MV-4-11 (cell line): ENCODE measurements around the gene CHI3L2.
A peak's percentile ranks its signal among the peaks of the same experiment; 100 is the strongest.

Source experiments
- DNase-seq: peaks from one replicate; lab custom pipeline; 2025; lab: John Stamatoyannopoulos, UW

The CHI3L2 gene, protein sequence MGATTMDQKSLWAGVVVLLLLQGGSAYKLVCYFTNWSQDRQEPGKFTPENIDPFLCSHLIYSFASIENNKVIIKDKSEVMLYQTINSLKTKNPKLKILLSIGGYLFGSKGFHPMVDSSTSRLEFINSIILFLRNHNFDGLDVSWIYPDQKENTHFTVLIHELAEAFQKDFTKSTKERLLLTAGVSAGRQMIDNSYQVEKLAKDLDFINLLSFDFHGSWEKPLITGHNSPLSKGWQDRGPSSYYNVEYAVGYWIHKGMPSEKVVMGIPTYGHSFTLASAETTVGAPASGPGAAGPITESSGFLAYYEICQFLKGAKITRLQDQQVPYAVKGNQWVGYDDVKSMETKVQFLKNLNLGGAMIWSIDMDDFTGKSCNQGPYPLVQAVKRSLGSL

DNA sequence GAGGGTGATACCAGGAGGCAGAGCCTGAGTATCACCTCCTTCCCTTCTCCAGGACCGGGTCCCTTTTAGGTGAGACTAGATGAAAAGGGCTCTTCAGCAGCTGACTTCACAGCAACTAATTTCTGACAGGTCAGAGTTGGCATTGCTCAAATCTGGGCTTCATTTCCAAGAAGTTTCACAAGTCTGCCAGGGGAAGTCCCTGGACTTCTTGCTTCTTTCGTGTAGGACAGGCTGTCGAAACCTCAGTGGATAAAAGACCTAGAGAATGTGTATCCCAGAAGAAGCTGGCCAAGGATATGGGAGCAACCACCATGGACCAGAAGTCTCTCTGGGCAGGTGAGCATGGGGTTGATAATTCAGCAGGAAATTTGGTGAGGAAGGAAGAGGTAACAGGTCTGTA is at the start of gene CHI3L2:
TSS of gene CHI3L2 (plus strand) at position 280 of the 400 bp plus-strand sequence. CDS start at position 297, 17 bp downstream.
- DNase-seq = no peak

DNA sequence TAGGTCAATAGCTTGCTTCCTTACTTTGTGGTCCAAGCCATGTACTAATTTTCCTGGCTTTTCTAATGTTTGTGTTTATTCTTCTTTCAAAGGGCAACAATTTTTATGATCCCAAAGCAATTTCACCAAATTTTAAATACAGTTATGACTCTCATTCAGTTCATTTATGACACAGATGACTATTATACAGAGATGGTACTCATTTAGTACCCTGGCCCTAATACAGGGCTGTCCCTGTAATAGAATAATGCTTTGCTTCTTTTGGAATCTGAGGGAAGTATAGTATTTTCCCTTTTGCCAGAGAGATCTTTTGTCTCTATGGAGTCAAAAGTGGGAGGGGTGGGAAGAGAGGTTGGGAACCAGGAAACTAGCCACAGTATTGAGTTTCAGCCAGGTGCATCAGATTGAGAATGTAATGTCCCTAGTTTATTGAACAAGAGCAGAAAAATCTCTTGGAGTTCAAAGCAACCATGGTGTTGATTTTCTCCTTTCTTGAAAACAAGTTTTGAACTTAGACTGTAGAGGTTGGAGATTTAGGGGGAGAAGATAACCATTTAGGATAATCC is 47.5 kb upstream of the CHI3L2 start:
- DNase-seq = no peak

DNA sequence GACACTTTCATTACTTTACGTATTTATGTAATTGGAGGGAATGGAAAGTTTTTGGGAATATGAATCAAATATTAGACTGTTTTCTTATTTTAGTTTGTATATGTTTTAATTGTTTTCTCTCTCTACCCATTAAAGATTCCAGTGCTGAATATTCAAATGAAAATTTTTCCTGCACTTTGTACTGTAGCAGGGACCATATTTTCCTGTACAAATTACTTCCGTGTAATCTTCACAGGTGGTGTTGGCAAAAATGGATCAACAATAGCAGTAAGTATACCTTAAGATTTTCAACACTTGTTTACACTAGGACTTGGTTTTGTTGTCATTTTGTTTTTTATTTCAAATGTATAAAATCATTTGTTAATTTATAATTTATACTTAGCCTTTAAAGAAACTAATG is 45.5 kb upstream of the CHI3L2 start:
- no peak for DNase-seq

DNA sequence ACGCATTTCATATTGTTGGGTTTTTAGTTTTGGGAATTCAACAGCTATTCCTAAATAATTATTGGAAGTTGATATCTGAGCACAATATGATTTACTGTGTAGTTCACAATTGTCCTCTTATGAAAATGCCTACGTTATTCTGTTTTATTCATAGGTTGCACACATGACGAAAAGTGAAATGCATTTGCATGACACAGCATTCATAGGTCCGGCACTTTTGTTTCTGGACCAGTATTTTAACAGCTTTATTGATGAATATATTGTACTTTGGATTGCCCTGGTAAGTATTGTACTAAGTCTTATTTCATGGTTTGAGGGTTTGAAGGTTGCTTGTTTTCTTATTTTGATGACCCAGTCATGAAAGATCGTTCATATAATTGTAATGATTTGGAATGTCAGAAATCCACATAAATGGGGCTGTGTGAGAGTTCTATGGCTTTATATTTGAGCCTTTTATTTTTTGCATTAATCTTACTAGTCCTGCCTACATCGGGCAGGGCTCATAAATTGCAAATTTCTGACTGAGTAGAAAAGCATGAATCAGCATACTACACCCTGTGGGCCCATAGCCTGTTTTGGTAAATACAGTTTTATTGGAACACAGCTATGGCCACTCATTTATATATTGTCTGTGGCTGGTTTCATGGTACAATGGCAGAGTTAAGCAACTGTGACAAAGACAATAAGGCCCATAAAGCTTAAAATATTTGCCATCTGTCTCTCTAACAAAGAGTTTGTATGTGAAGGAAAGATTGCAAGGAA is 44.0 kb upstream of the CHI3L2 start:
- DNase-seq = no peak

DNA sequence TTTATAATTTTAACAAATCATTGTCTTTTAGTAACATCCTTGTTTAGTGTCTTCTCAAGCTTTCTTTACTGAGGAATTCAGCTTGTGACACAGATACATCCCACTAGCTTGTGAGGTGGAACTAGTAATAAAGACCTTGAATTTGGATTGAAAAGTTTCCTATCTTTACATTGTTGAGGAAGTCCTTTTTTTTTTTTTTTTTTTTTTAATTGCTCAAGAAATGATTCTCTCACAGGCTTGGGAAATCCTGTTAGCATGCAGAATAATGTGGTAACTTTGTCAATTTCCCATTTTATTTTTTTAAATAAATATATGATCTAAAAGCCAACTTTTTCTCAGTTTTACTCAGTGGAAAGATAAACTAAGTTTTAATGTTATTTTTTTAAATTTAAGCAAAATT is 42.9 kb upstream of the CHI3L2 start:
- DNase-seq = peak; percentile 14

DNA sequence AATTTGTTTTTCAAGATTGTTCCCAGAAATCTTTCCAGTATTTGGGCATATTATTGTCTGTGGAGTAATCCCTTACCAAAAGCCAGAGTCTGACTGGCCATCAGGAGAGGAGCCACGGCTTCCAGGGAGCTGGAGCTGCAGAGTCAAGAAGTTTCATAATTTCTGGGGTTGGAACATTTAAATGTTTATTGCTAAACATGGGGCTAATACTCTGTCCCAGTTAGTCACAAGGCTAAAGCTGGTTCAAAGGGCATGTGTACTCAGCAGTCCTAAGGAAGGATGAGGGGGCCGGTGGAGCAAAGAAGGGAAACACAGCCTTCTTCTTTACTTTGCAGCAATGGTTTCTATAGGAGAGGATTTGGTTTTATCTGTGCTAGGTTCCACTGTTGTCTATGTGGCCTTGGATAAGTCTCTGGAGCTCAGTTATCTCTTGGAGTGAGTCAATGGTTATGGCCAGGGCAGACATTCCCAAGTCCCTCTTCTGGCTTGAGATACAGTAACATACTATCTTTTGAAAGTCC is 36.5 kb upstream of the CHI3L2 start:
- DNase-seq = peak; percentile 54

DNA sequence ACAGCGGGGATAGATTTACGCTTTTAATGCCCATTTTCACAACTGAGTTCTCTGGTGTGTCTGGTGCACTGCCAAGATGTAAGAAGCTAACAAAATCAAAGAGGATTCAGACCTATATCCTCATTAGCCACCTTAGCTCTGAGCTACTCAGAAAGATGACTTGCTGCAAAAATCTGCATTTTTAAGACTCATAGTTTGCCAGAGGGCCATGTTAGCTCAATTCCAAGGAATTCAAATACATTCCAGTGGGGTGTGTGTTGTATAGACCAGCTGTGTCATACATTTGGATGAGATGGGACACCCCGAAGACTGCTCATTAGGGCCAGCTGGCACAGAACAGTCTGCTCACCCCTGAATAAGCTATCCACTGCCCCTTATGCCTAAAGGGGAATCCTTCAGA is 36.0 kb upstream of the CHI3L2 start:
- DNase-seq = no peak

DNA sequence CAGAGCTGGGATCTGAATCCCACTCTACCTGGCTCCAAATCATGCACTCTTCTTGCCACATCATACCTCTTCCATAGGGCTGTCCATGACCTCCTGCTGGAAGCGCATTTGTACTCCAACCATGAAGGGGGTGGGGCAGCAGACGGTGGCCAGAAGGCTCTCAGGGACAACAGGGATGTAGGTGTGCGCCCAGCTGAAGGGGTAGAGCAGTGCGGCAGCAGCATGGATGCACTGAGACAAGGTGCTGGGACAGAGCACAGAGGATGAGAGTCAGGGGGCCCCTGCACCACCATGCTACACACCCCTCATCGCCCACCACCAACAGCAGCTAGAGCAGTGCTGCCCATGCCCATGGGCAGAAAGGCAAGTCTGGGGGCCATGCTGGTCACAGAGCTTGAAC is 35.4 kb upstream of the CHI3L2 start:
- no peak for DNase-seq

DNA sequence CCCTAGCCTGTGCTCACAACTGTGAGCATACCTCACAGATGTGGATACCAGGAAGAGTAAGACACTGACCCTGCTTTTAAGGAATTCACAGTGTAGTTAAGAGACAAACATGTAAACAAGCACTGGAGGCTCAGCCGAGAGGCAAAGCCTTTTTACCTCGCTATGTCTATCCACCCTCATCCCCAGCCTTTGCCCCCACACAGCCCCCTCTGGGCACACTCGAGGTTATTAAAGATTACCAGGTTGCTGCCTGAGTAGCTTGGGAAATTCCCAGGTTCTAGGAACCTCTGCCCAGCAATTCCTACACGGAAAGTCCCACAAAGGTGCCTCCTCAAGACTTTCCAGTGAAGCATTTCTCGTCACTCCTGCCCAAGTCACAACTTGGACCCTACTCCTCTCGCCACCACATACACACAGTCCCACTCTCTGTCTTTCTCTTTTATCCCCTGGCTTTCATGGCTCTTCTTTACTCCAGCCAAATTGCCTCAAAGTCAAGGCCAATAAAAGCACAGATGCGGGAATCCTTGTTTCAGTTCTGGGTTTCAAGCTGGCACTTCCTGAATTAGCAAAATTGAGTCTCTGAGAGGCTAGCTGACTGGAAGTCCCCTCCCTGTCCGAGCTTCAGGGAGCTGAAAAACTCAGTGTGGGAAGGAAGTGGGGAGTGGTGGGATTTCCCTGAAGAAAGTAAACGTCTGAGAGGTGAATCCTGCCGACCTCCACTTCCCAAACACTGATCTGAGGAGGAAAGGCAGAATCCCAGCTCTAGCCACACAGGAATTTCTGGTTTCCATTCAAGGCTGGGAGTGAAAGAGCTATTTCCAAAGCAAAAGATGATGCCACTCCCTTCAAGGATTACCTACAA is 34.6 kb upstream of the CHI3L2 start:
- DNase-seq = peak; percentile 87

DNA sequence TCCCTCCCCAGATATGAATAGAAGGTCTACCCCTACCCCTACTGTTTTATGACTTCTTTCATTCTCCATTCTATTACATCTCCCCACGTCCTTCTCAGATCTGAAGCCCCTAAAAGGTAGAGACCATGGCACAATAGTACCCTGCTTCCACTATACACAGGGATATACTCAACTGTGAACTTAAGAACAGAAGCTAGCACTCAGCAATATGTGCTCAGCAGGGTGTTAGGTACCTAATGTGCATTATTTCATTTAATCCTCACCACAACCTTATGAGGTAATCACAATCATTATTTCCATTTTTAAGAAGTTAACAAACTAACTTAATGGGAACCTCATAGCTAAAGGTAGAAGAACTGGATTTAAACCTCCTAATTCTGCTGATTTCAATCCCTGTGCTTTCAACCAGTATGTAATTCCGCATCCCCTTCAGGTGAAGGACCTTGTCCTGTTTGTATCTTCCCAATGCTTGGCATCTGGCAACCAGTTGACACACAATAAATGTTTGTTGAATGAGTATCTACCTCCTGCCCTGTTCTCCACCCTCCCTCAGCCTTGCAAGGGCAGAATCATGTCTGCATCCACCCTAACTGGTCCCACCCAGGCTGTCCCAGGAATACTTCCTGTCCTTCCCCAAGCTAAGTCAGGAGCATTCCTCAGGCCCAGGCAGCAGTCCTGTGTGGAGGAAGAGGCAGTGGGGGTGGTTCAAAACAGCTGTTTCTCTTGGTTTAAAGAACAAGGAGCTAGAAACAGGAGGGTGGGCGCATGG is 33.6 kb upstream of the CHI3L2 start:
- DNase-seq = no peak

DNA sequence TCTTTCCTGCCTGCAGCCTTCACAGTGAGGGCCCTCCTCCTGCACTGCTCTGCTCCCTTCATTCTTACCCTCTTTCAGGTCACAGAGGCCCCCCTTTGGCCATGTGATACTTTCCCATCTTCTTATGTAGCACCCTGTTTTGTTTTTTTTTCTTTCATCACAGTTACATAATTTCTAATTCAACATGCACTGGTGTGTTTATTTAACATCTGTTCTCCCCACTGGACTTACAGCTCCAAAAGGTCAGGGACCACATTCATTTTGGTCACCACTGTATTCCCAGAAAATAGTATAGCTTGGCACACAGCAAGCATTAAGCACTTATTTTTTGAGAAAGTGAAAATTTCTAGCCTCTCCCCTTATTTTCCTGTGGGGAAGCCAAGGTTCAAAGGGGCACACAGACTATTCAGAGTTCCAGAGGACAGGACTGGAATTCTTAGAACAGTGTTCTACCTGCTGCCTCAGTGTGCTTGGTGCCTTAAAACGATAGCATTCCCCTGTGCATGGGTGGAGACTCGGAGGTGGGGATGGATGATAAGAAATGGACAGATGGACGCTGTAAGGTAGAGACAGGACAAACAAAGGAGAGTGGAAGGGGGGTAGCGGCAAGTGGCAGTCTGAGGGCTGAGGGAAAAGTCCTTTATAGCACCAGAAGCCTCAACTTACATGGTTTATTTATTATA is 32.4 kb upstream of the CHI3L2 start:
- no peak for DNase-seq

DNA sequence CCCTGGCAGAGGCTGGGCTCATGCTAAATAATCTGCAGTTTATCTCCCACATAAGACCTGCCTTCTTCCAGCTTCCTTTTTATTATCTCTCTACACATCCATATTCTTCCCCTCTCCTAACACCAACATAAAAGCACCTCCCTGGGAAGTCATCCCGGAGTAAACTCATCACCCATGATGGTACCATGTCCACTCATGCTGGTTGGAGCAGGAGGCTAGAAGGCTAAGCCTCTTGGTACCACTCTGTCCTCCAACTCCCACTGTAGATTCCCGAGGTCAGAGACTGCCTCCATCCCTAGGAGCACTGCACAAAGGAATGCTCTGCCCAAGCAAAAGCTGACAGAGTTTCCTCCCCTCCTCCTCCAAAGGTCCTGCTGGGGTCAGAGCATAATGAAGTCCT is 31.3 kb upstream of the CHI3L2 start:
- no peak for DNase-seq

DNA sequence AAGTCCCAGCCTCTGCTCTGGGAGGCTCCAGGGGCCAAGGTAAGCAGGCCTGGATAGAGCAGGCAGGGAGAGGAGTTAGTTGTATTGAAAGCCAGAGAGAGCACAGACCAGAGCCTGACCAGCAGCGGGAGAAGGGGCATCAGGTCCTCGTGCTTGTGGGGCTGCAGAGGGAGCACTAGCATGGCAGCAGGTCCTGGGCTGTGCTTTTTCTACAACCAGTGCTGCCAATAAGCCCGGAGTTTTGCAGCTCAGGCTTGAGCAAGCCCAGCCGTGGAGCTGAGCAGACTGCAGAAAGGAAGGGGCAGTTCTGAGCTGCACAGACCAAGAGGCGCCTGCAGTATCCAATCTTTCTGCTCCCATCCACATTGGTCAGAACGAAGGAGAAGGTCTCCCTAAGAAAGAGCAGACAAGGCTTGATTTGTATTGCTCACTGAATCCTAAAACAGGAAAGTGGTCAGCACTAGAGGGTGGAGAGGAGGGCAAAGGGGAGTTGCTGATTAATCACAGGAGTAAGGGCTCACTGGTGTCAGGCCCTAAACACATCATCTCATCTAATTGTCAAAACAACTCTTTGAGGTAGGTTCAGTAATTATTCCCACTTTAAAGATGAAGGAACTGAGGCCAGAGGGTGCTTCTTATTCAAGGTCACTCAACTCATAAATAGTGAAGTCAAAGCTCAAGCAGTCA is 29.8 kb upstream of the CHI3L2 start:
- peak; percentile 67 for DNase-seq

DNA sequence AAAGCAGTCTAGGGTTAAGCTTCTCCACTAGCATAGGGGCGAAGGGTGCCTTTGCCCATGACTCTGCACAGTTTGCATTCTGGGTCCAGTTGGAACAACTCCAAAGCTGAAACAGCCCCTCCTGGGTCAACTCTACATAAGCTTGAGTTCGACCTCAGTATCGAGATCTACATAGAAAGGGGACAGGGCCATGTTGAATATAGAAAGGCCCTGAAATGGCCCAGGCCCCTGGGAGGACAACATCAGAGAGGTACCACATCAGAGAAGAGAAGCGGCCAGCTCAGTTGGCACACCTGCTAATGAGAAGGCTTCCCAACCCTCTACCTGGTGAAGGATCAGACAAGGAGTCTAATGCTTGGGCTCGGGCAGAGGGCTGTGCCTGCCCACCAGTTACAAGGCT is 28.7 kb upstream of the CHI3L2 start:
- DNase-seq = no peak

DNA sequence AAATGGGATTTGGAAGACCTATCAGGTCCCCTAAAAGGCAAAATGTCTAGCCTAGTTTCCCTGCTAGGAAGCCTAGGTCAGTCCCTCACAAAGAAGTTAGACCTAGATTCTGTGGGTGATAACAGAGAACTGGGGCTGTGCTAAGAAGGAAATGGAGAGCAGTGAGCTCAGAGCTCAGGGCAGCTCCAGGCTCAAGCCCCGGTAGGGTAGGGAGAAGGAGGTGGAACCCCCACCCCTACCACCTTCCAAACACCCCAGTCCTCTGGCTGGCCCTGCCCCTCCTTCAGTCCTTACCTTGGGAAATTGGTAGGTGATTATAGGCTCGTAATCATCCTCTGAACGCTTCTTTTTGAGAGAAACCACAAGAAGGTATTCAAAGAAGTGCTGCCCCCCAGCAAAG is 28.2 kb upstream of the CHI3L2 start:
- DNase-seq = no peak

DNA sequence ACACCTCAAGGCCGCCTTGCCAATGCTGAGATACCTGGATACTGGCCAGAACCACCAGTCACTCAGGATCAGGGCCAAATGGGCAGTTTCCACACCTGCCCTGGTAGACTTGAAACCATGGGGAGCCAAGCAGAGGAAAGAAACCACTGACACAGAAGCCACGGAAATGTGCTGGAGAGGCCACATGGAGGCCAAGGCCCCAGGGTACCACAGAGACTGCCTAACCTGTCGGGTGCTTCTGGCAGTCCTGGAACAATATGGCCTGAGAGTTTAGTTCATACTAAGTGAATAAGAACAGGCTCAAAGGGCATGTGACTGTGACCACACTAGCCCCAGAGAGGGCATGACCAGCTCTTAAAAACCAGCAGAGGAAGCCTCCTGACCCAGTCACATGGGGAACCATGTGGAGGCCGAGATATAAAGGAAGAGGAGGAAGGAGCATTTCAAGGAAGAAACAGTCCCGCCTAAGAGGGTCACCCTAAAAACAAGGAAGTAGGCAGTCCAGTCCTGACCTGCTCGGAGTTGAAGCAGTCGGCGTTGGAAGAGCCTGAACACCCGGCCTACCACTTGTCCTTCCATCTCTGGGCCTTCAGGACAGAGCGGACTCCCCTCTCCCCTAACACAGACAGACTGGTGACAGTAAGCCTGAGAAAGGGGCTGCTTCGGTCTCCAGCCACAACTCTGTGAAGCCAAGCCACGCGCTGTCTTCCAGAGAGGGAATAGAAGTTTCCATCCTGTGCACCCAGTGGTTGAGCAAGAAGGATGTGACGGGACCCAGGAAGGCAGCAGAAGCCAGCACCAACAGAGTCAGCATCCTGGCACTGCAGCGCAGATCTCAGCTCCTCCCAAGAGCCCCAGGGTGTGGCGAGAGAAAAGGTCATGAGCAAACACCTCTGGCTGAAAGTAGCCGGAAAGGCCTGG is 27.4 kb upstream of the CHI3L2 start, which contains the start of gene DENND2D:
TSS of gene DENND2D (minus strand) at position 766 of the 921 bp plus-strand sequence. CDS start at position 579, 187 bp downstream.
- DNase-seq = peak; percentile 92

DNA sequence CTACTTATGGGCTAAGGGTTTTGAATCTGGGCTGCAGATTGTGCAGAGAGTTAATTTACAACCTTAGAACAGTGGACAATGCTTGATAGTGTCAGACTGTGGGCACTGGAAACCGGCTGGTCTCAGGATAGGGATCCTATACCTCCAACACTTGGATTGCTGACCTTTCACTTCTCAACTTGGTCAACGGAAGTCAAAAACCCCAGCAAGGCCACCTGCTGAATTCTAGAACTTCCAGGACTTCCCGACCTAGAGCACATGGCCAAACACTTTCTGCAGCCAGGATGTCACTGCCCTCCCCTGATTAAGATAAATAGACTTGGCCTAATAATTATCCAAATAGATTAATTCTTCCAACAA is 26.7 kb upstream of the CHI3L2 start:
- no peak for DNase-seq

DNA sequence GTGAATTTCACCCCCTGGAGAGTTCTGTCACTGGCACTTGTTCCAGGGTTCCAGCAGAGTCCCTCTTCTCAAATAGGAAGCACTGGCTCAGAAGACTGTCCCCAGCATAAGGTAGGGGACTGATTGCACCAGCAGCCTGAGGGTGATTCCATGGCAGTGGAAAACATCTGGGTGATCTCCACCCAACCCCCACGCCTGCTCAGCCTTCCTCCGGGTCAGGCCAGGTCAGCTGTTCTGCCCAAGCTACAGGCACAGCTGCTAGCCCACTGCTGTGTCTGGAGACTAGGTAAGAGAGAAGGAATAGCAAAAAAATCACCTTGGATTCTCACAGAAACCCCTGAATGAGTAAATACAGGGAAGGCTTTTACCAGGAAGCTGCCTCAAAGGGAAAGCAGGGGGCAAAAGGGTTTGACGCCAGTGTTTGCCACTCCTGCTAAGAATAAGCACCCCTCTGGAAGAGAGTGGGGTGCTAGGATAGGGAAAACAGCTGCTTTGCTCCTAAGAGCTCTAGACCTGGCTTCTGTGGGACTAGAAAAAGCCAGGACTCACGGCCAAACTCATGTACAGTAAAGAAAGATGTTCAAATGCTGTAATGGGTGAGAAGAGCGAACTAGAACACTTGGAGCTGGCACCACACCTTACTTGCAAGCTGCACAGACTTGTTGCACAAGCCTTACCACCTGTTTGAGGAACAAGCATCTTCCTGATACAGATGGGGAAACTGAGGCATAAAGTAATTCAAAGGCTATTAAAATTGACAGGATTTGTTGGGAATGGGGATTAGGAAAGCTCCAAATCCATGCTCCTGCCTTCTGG is 26.0 kb upstream of the CHI3L2 start:
- peak; percentile 38 for DNase-seq
